Activated CD8-positive, alpha-beta T cell treated with anti-CD3 and anti-CD28 coated beads for 36 hours (primary cell): Measurements from ENCODE around the gene VAV2. TPM values are rescaled to one million over a fixed set of nuclear protein-coding genes. Genes with fewer than 3 reads are reported as not detected.

Source experiments
- ATAC-seq: fragments of 200-7000 bp; cut with Tn5 transposase; one replicate; pipeline ENCODE4 v1.10.0; 2021; ENCODE audit warnings: mild to moderate bottlenecking, moderate library complexity
- CTCF ChIA-PET: fragments of 350-600 bp; sonication (Branson Sonifier 250); formaldehyde crosslinking; loops from one replicate; lab custom pipeline; 2021; ENCODE audit warnings: antibody characterized with exemption; lab: Charles Lee
- POLR2A ChIA-PET: fragments of 350-600 bp; sonication (Branson Sonifier 250); formaldehyde crosslinking; loops from one replicate; lab custom pipeline; 2021; ENCODE audit warnings: antibody characterized with exemption; lab: Charles Lee
- DNase-seq: peaks from one replicate; pipeline ENCODE4 v3.0.0-alpha.2; 2020
- H3K27ac Mint-ChIP-seq: one replicate; pipeline ENCODE4 v1.8.0; 2021; ENCODE audit warnings: mild to moderate bottlenecking, mixed read lengths
- H3K27me3 Mint-ChIP-seq: one replicate; pipeline ENCODE4 v1.8.0; 2021; ENCODE audit warnings: mixed read lengths
- H3K36me3 Mint-ChIP-seq: one replicate; pipeline ENCODE4 v1.8.0; 2021; ENCODE audit warnings: low read depth, mixed read lengths
- H3K4me1 Mint-ChIP-seq: one replicate; pipeline ENCODE4 v1.8.0; 2021; ENCODE audit warnings: low read depth, mixed read lengths
- H3K4me3 Mint-ChIP-seq: one replicate; pipeline ENCODE4 v1.8.0; 2021; ENCODE audit warnings: mild to moderate bottlenecking, moderate library complexity, mixed read lengths
- H3K9me3 Mint-ChIP-seq: one replicate; pipeline ENCODE4 v1.8.0; 2021; ENCODE audit warnings: mixed read lengths
- CTCF ChIP-seq: fragments of 200-600 bp; IDR thresholded peaks from one replicate; pipeline ENCODE4 v1.8.0; 2022; ENCODE audit warnings: antibody characterized with exemption, mild to moderate bottlenecking
- intact Hi-C: fragments of 100-400 bp; cut with micrococcal nuclease; formaldehyde crosslinking; loops from one replicate; pipeline ENCODE4 v1.10.0; 2022
- total RNA-seq, 2 experiments: library from RNA; stranded (reverse); gene quantifications; one replicate each; pipeline ENCODE4 v1.2.3, GENCODE V29; 2021

Gene VAV2
- total RNA-seq, 2 experiments from 2014 or later: 5.1 to 5.4 TPM

- no peaks in the 10 kb centered on the region for H3K27me3 Mint-ChIP-seq
- H3K4me3 Mint-ChIP-seq: no peak overlapping the region
- H3K4me1 Mint-ChIP-seq: peaks cover 2% of the 10 kb centered on the region
- ATAC-seq (no peak), DNase-seq (no peak)
- H3K36me3 Mint-ChIP-seq: no peaks in the 10 kb centered on the region
- intact Hi-C loops: no loop called here
- no peak for TF ChIP-seq CTCF
- no peaks in the 10 kb centered on the region for H3K9me3 Mint-ChIP-seq
- no peak overlapping the region for H3K27ac Mint-ChIP-seq
- CTCF ChIA-PET: no interaction called here
- POLR2A ChIA-PET: no interaction called here
Measured at GRCh38 chr9:133943781-133944745, 48.1 kb downstream of the VAV2 start.

GRCh38 chr9:133943036-133943780 lies 48.9 kb downstream of the VAV2 start:
- H3K9me3 Mint-ChIP-seq: no peaks in the 10 kb centered on the region
- H3K4me1 Mint-ChIP-seq: peaks cover 2% of the 10 kb centered on the region
- no peak overlapping the region for H3K27ac Mint-ChIP-seq
- no peak for DNase-seq
- intact Hi-C loops: no loop called here
- H3K27me3 Mint-ChIP-seq: no peaks in the 10 kb centered on the region
- ChIA-PET CTCF (no interaction called here), POLR2A (no interaction called here)
- no peaks in the 10 kb centered on the region for H3K36me3 Mint-ChIP-seq
- ATAC-seq: no peak
- H3K4me3 Mint-ChIP-seq: no peak overlapping the region
- no peak for TF ChIP-seq CTCF

- no peak overlapping the region for H3K4me3 Mint-ChIP-seq
- peaks cover 2% of the 10 kb centered on the region for H3K4me1 Mint-ChIP-seq
- DNase-seq: no peak
- H3K36me3 Mint-ChIP-seq: no peaks in the 10 kb centered on the region
- H3K27ac Mint-ChIP-seq: no peak overlapping the region
- CTCF ChIA-PET: no interaction called here
- intact Hi-C loops: no loop called here
- no peaks in the 10 kb centered on the region for H3K27me3 Mint-ChIP-seq
- no peaks in the 10 kb centered on the region for H3K9me3 Mint-ChIP-seq
- POLR2A ChIA-PET: no interaction called here
- no peak for TF ChIP-seq CTCF
- ATAC-seq: no peak
Measured at GRCh38 chr9:133942206-133942975, 49.7 kb downstream of the VAV2 start.

- Mint-ChIP-seq H3K4me3 (no peak overlapping the region), H3K36me3 (no peaks in the 10 kb centered on the region), H3K4me1 (no peaks in the 10 kb centered on the region), H3K27ac (no peak overlapping the region), H3K27me3 (no peaks in the 10 kb centered on the region), H3K9me3 (no peaks in the 10 kb centered on the region)
- CTCF ChIA-PET: no interaction called here
- intact Hi-C loops: no loop called here
- POLR2A ChIA-PET: no interaction called here
- DNase-seq: no peak
- no peak for TF ChIP-seq CTCF
- ATAC-seq: no peak
Measured at GRCh38 chr9:133939845-133940244, 52.3 kb downstream of the VAV2 start.
